HepG2 (cell line): ENCODE data around the gene BAMBI. TPM values are rescaled to one million over a fixed set of nuclear protein-coding genes. Genes with fewer than 3 reads are reported as not detected.
A peak's percentile ranks its signal among the peaks of the same experiment; 100 is the strongest.

ENCODE experiments used
- ATF2 ChIP-seq: sonication (generic); formaldehyde crosslinking; IDR thresholded peaks from 2 replicates; pipeline ENCODE4 v1.4.0; 2020; ENCODE audit warnings: missing genetic modification reagents
- CBX2 ChIP-seq, 2 experiments: fragments of 200-600 bp in 1 of 2; sonication (generic); formaldehyde crosslinking in 1 of 2; IDR thresholded peaks; 2 replicates each; pipeline versions ENCODE4 v1.7.0 to v1.8.1; 2018 to 2022; ENCODE audit warnings: low read depth in 2 of 2, low read length in 1 of 2, mild to moderate bottlenecking in 1 of 2, missing genetic modification reagents in 1 of 2
- CCAR2 ChIP-seq: fragments of 200-400 bp; formaldehyde crosslinking; optimal IDR thresholded peaks from 2 replicates; pipeline ENCODE3; 2018; ENCODE audit warnings: low read depth, mild to moderate bottlenecking, low read length, moderate library complexity
- ELF3 ChIP-seq: IDR thresholded peaks from 2 replicates; pipeline ENCODE4 v1.6.1; 2016; ENCODE audit warnings: missing genetic modification reagents, missing compliant biosample characterization
- ELF4 ChIP-seq: sonication (generic); formaldehyde crosslinking; IDR thresholded peaks from 2 replicates; pipeline ENCODE4 v1.5.0; 2020; ENCODE audit warnings: missing genetic modification reagents, mild to moderate bottlenecking, moderate library complexity, borderline replicate concordance
- MIXL1 ChIP-seq: IDR thresholded peaks from 2 replicates; pipeline ENCODE4 v1.6.1; 2016
- MNT ChIP-seq: fragments of 450-650 bp; IDR thresholded peaks from 2 replicates; pipeline ENCODE4 v1.6.1; 2016
- MXD3 ChIP-seq: IDR thresholded peaks from 2 replicates; pipeline ENCODE4 v1.6.1; 2016; ENCODE audit warnings: mild to moderate bottlenecking, missing biosample characterization, missing genetic modification reagents
- NR0B2 ChIP-seq: sonication (generic); formaldehyde crosslinking; IDR thresholded peaks from 2 replicates; pipeline ENCODE4 v1.4.0; 2020; ENCODE audit warnings: mild to moderate bottlenecking, missing genetic modification reagents
- PTBP1 ChIP-seq: fragments of 200-400 bp; formaldehyde crosslinking; IDR thresholded peaks from 2 replicates; pipeline ENCODE4 v1.6.1; 2018; ENCODE audit warnings: low read length, low read depth; ENCODE audit not compliant: poor library complexity, severe bottlenecking
- SOX13 ChIP-seq, 3 experiments: fragments of 450-650 bp in 1 of 3; sonication (generic) in 1 of 3; formaldehyde crosslinking in 1 of 3; IDR thresholded peaks in 2 of 3; conservative IDR thresholded peaks in 1 of 3; 2 replicates each; pipeline versions ENCODE4 v1.5.0 to v1.6.1; 2016 to 2020; ENCODE audit warnings: antibody characterized with exemption in 1 of 3, mild to moderate bottlenecking in 1 of 3, missing compliant biosample characterization in 1 of 3, missing genetic modification reagents in 1 of 3, moderate library complexity in 1 of 3
- STAG1 ChIP-seq: sonication (generic); formaldehyde crosslinking; IDR thresholded peaks from 2 replicates; pipeline ENCODE4 v1.4.0; 2020; ENCODE audit warnings: missing genetic modification reagents
- USF2 ChIP-seq, 2 experiments: sonication (generic) in 1 of 2; formaldehyde crosslinking in 1 of 2; IDR thresholded peaks; 2 replicates each; pipeline versions ENCODE4 v1.5.1 to v1.6.1; 2011 to 2020; ENCODE audit warnings: borderline replicate concordance in 1 of 2, low read depth in 1 of 2, low read length in 1 of 2, mild to moderate bottlenecking in 1 of 2, missing genetic modification reagents in 1 of 2, moderate library complexity in 1 of 2
- ZBTB3 ChIP-seq: sonication (generic); formaldehyde crosslinking; IDR thresholded peaks from 2 replicates; pipeline ENCODE4 v1.4.0; 2020; ENCODE audit warnings: low read depth, mild to moderate bottlenecking, moderate library complexity, missing genetic modification reagents, borderline replicate concordance
- ZBTB34 ChIP-seq: sonication (generic); formaldehyde crosslinking; IDR thresholded peaks from 2 replicates; pipeline ENCODE4 v1.8.0; 2022; ENCODE audit warnings: mild to moderate bottlenecking, missing genetic modification reagents
- ZC3H13 ChIP-seq: sonication (generic); formaldehyde crosslinking; IDR thresholded peaks from 2 replicates; pipeline ENCODE4 v1.8.1; 2023; ENCODE audit warnings: mild to moderate bottlenecking, missing genetic modification reagents, moderate library complexity
- ZNF382 ChIP-seq: sonication (generic); formaldehyde crosslinking; IDR thresholded peaks from 2 replicates; pipeline ENCODE4 v1.5.0; 2020; ENCODE audit warnings: missing genetic modification reagents, mild to moderate bottlenecking, borderline replicate concordance
- ZNF576 ChIP-seq: sonication (generic); formaldehyde crosslinking; IDR thresholded peaks from 2 replicates; pipeline ENCODE4 v1.4.0; 2020; ENCODE audit warnings: mild to moderate bottlenecking, missing genetic modification reagents
- ZNF839 ChIP-seq: sonication (generic); formaldehyde crosslinking; IDR thresholded peaks from 2 replicates; pipeline ENCODE4 v1.4.0; 2020; ENCODE audit warnings: missing genetic modification reagents, mild to moderate bottlenecking, borderline replicate concordance
- polyA plus RNA-seq, 8 experiments: library from polyadenylated mRNA; depleted of rRNA in 3 of 8; stranded (reverse) in 7 of 8; unstranded in 1 of 8; fragments of >200 nt; fragmentation: Illumina TruSeq in 4 of 8; extraction: Trizol in 4 of 8; gene quantifications; 2 replicates each; pipeline versions ENCODE4 v1.2.1 to v1.2.3, GENCODE V29; 2011 to 2016; ENCODE audit warnings: low read depth in 4 of 8, missing spikeins in 1 of 8, mixed read lengths in 1 of 8; ENCODE audit not compliant: insufficient read depth in 1 of 8
- total RNA-seq, 5 experiments: library from RNA; depleted of rRNA; stranded (reverse); fragments of >200 nt; fragmentation: Illumina TruSeq; extraction: Trizol; gene quantifications; 2 replicates each; pipeline ENCODE4 v1.2.3, GENCODE V29; 2016; ENCODE audit warnings: low read depth in 1 of 5

BAMBI gene
- total and polyA plus RNA-seq, 2 of the 13 experiments (the other 11 are each of a cell fraction or from before 2014, with no cell fraction given) = 12.0 to 23.6 TPM

GRCh38 chr10:28678687-28679457, 1.6 kb downstream of the BAMBI start (continued):
- TF ChIP-seq ZC3H13 (CRISPR knock-in tag) (no peak), STAG1 (CRISPR knock-in tag) (0 out of 2 replicates have a peak, but pooled peaks have one; percentile 6), CBX2 (IDR thresholded peaks at IDR 0.05; ENCODE audit: low read depth, low read length) (no peak), CBX2 (CRISPR knock-in tag; IDR thresholded peaks at IDR 0.05; ENCODE audit: low read depth) (no peak), MIXL1 (no peak), ZNF839 (CRISPR knock-in tag) (no peak), ZNF576 (CRISPR knock-in tag) (no peak), CCAR2 (no peak), MNT (no peak), PTBP1 (no peak), NR0B2 (CRISPR knock-in tag) (no peak), ZBTB34 (CRISPR knock-in tag) (no peak), SOX13 (IDR thresholded peaks at IDR 0.05) (no peak), SOX13 (CRISPR knock-in tag; conservative IDR thresholded peaks at IDR 0.05 in 1 of 2, IDR thresholded peaks at IDR 0.05 in 1 of 2) (peak in 1 of 2 experiments; percentile 26; a peak in 2 of 4 replicates), ELF4 (CRISPR knock-in tag) (no peak), ZNF382 (CRISPR knock-in tag) (no peak), ZBTB3 (CRISPR knock-in tag) (no peak), MXD3 (CRISPR knock-in tag) (no peak), USF2 (IDR thresholded peaks at IDR 0.05; ENCODE audit: low read depth, low read length) (no peak), USF2 (CRISPR knock-in tag; IDR thresholded peaks at IDR 0.05; ENCODE audit: borderline replicate concordance) (no peak), ELF3 (no peak), ATF2 (CRISPR knock-in tag) (no peak)
